A549 (cell line): ENCODE data around the gene TUSC2. TPM values are rescaled to one million over a fixed set of nuclear protein-coding genes. Genes with fewer than 3 reads are reported as not detected.

Experiments used
- ATAC-seq, 2 experiments: fragments of 200-7000 bp in 1 of 2; fragments of >200 bp in 1 of 2; cut with Nextera tagmentation in 1 of 2; cut with Tn5 transposase in 1 of 2; 3 replicates each; pipeline versions ENCODE4 v1.8.0 to v1.9.1; 2018 to 2020; ENCODE audit warnings: mild to moderate bottlenecking in 1 of 2, moderate library complexity in 1 of 2
- CTCF ChIA-PET: fragments of 300-600 bp; sonication (Branson Sonifier 250); formaldehyde crosslinking; extraction: SDS; loops from one replicate; lab custom pipeline; 2021; ENCODE audit warnings: antibody characterized with exemption, inconsistent platforms; lab: Yijun Ruan, JAX
- POLR2A ChIA-PET: fragments of 350-600 bp; formaldehyde crosslinking; extraction: SDS; loops from one replicate; lab custom pipeline; 2021; ENCODE audit warnings: antibody characterized with exemption, inconsistent platforms; lab: Yijun Ruan, JAX
- DNase-seq, 2 experiments: peaks; one replicate each; pipeline versions ENCODE4 v3.0.0 to v3.0.0-alpha.2; 2011 to 2016; ENCODE audit warnings: low read depth in 1 of 2, low spot score in 1 of 2
- FAIRE-seq: peaks from 2 replicates; lab custom pipeline; 2011; peaks lifted over from hg19 to GRCh38; lab: Jason Lieb, UNC
- H3K27ac ChIP-seq, 2 experiments: fragments of >200 bp; sonication (Bioruptor Twin); formaldehyde crosslinking; 3 replicates each; pipeline ENCODE4 v1.5.1; 2016 to 2017
- H3K4me1 ChIP-seq: fragments of >200 bp; sonication (Bioruptor Twin); formaldehyde crosslinking; 3 replicates; pipeline ENCODE4 v1.6.1; 2016
- H3K4me2 ChIP-seq: fragments of >200 bp; sonication (Bioruptor Twin); formaldehyde crosslinking; 3 replicates; pipeline ENCODE4 v1.6.1; 2016
- H3K4me3 ChIP-seq: fragments of >200 bp; sonication (Bioruptor Twin); formaldehyde crosslinking; 3 replicates; pipeline ENCODE4 v1.5.1; 2016
- H3K9me3 ChIP-seq: fragments of >200 bp; sonication (Bioruptor Twin); formaldehyde crosslinking; 3 replicates; pipeline ENCODE4 v1.6.1; 2016
- BHLHE40 ChIP-seq: IDR thresholded peaks from 2 replicates; pipeline ENCODE4 v1.6.1; 2012; ENCODE audit warnings: low read depth, low read length, inconsistent platforms
- CHD2 ChIP-seq: fragments of 150-350 bp; IDR thresholded peaks from 2 replicates; pipeline ENCODE4 v1.6.1; 2014; ENCODE audit warnings: low read length; ENCODE audit not compliant: partially characterized antibody
- CHD4 ChIP-seq: fragments of 200-600 bp; sonication (generic); IDR thresholded peaks from 2 replicates; pipeline ENCODE4 v1.6.1; 2016; ENCODE audit warnings: antibody characterized with exemption, mild to moderate bottlenecking, borderline replicate concordance
- EHF ChIP-seq: fragments of 250-450 bp; sonication (Bioruptor Pico); IDR thresholded peaks from 2 replicates; pipeline ENCODE4 v1.5.0; 2020; ENCODE audit warnings: mild to moderate bottlenecking
- EHMT2 ChIP-seq: fragments of 200-600 bp; sonication (generic); IDR thresholded peaks from 2 replicates; pipeline ENCODE4 v1.6.1; 2016; ENCODE audit warnings: antibody characterized with exemption, low read depth, mild to moderate bottlenecking, moderate library complexity
- ESRRA ChIP-seq: fragments of 150-350 bp; IDR thresholded peaks from 2 replicates; pipeline ENCODE4 v1.6.1; 2014; ENCODE audit warnings: mild to moderate bottlenecking, low read length, borderline replicate concordance
- GATA3 ChIP-seq: IDR thresholded peaks from 2 replicates; pipeline ENCODE4 v1.6.1; 2012; ENCODE audit warnings: borderline replicate concordance
- KDM1A ChIP-seq: fragments of 200-600 bp; sonication (generic); IDR thresholded peaks from 2 replicates; pipeline ENCODE4 v1.6.1; 2016; ENCODE audit warnings: low read depth, mild to moderate bottlenecking
- MAZ ChIP-seq: fragments of 150-350 bp; IDR thresholded peaks from 2 replicates; pipeline ENCODE4 v1.6.1; 2014; ENCODE audit warnings: antibody characterized with exemption, low read depth, low read length, borderline replicate concordance
- MYC ChIP-seq: IDR thresholded peaks from 2 replicates; pipeline ENCODE4 v1.6.1; 2012; ENCODE audit warnings: mild to moderate bottlenecking, inconsistent platforms, low read length, improper control_type of control experiment, borderline replicate concordance
- NFE2L2 ChIP-seq: fragments of 150-350 bp; conservative IDR thresholded peaks from 2 replicates; pipeline ENCODE4 v1.6.1; 2014; ENCODE audit warnings: low read length
- NR3C1 ChIP-seq: fragments of >200 bp; sonication (Bioruptor Twin); formaldehyde crosslinking; IDR thresholded peaks from 3 replicates; pipeline ENCODE4 v1.6.1; 2017
- PHF8 ChIP-seq: fragments of 200-600 bp; sonication (generic); IDR thresholded peaks from 2 replicates; pipeline ENCODE4 v1.6.1; 2016; ENCODE audit warnings: low read depth, mild to moderate bottlenecking, antibody characterized with exemption, moderate library complexity, borderline replicate concordance
- RFX5 ChIP-seq: fragments of 450-650 bp; IDR thresholded peaks from 2 replicates; pipeline ENCODE4 v1.7.1; 2014; ENCODE audit warnings: antibody characterized with exemption, mild to moderate bottlenecking, moderate library complexity
- SMC3 ChIP-seq: fragments of >200 bp; sonication (Bioruptor Twin); formaldehyde crosslinking; IDR thresholded peaks from 3 replicates; pipeline ENCODE4 v1.6.1; 2018; ENCODE audit warnings: inconsistent platforms
- TFCP2L1 ChIP-seq: fragments of 250-450 bp; sonication (Bioruptor Pico); IDR thresholded peaks from 2 replicates; pipeline ENCODE4 v1.5.0; 2021; ENCODE audit warnings: mild to moderate bottlenecking
- ZFP36 ChIP-seq: fragments of 450-650 bp; IDR thresholded peaks from 2 replicates; pipeline ENCODE4 v1.6.1; 2014; ENCODE audit warnings: borderline replicate concordance; ENCODE audit not compliant: partially characterized antibody
- ZSCAN20 ChIP-seq: fragments of 250-450 bp; sonication (Bioruptor Pico); IDR thresholded peaks from 2 replicates; pipeline ENCODE4 v1.8.0; 2022; ENCODE audit warnings: mild to moderate bottlenecking, moderate library complexity
- WGBS: methylation state at CpG from one replicate; pipeline ENCODE4 v1.1.6; 2017; ENCODE audit errors: missing lambda C conversion rate; 5-methylcytosine and 5-hydroxymethylcytosine counted together
- polyA plus RNA-seq, 4 experiments: library from polyadenylated mRNA; depleted of rRNA in 3 of 4; stranded (reverse); fragments of >200 nt; fragmentation: RNase III in 1 of 4; extraction: RNeasy Plus Mini Kit Qiagen cat#74134 plus additional on column Dnase treatment in 1 of 4; gene quantifications; 2 replicates in 3 of 4; 3 replicates in 1 of 4; pipeline ENCODE4 v1.2.3, GENCODE V29; 2011 to 2017
- TF ChIP-seq, protein P1 (sequence below): fragments of >200 bp; sonication (Bioruptor Twin); formaldehyde crosslinking; IDR thresholded peaks from 3 replicates; pipeline ENCODE4 v1.5.1; 2016
- TF ChIP-seq, protein P2 (sequence below): fragments of >200 bp; sonication (Bioruptor Twin); formaldehyde crosslinking; IDR thresholded peaks from 3 replicates; pipeline ENCODE4 v1.6.1; 2016
- TF ChIP-seq, protein P3 (sequence below): fragments of 200-600 bp; sonication (generic); IDR thresholded peaks from 2 replicates; pipeline ENCODE4 v1.6.1; 2016; ENCODE audit warnings: antibody characterized with exemption, mild to moderate bottlenecking, moderate library complexity
- TF ChIP-seq, protein P4 (sequence below): IDR thresholded peaks from 2 replicates; pipeline ENCODE4 v1.6.1; 2012; ENCODE audit warnings: low read depth, borderline replicate concordance
- TF ChIP-seq, protein P5 (sequence below): IDR thresholded peaks from 2 replicates; pipeline ENCODE4 v1.6.1; 2012

The TUSC2 gene
- polyA plus RNA-seq, 2 of the 4 experiments (the other 2 are of a cell fraction): 18.2 to 23.5 TPM

DNA sequence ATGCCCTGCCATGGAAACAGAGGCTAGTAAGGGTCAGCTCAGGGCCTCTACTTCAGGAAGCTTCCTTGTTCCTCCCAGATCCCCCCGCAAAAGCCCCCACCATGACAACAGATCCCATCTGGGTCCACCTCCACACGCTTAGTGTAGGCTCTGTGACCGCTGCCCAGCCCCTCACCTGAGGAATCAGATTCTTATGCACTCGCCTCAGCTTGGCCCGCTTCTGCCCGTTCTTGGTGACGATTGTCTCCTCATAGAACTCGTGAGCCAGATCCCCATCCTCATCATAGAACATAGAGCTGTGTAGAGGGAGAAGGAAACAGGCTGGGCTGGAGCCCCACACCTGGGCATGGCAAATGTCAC lies 1.9 kb downstream of the TUSC2 start (continued):
- TF ChIP-seq, protein P1, sequence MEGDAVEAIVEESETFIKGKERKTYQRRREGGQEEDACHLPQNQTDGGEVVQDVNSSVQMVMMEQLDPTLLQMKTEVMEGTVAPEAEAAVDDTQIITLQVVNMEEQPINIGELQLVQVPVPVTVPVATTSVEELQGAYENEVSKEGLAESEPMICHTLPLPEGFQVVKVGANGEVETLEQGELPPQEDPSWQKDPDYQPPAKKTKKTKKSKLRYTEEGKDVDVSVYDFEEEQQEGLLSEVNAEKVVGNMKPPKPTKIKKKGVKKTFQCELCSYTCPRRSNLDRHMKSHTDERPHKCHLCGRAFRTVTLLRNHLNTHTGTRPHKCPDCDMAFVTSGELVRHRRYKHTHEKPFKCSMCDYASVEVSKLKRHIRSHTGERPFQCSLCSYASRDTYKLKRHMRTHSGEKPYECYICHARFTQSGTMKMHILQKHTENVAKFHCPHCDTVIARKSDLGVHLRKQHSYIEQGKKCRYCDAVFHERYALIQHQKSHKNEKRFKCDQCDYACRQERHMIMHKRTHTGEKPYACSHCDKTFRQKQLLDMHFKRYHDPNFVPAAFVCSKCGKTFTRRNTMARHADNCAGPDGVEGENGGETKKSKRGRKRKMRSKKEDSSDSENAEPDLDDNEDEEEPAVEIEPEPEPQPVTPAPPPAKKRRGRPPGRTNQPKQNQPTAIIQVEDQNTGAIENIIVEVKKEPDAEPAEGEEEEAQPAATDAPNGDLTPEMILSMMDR: no peak
- TF ChIP-seq CHD4 (no peak), EHMT2 (no peak), KDM1A (no peak), ESRRA (no peak), CHD2 (no peak)

DNA sequence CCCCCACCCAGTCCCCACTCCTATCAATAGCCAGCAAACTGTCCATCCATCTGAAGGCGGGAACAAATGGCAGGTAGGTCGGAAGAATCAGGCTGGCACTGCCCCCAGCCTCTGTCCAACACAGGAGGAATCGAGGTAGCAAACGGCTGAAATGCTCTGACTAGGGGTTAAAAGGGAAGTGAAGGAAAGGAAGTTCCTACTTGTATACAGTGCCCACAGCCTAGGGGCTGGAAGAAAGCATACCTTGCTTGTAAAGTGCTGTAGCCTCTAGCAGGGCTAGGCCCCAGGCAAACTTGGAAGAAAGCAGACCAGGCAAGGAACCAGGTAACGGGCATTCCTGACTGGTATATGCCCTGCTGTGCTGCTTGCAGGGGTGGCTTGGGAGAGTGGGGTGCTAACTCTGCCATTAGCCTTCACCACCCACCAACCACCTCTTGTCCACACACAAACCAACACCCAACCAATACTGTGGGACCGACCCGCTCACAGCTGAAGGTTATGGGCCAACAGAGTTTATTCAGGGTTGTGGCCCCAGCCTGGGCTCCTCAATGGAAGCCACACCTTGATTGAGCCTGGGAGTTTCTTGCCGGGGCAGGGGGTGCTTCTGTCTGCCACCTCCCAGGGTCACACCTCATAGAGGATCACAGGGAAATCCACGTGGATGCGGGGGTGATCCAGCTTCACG lies 2.4 kb downstream of the TUSC2 start:
- Histone ChIP-seq H3K4me1 (peaks cover 21% of the 10 kb centered on the region), H3K9me3 (no peaks in the 10 kb centered on the region), H3K4me3 (no peak overlapping the region), H3K27ac (no peak overlapping the region), H3K4me2 (no peak overlapping the region)
- TF ChIP-seq, protein P2, sequence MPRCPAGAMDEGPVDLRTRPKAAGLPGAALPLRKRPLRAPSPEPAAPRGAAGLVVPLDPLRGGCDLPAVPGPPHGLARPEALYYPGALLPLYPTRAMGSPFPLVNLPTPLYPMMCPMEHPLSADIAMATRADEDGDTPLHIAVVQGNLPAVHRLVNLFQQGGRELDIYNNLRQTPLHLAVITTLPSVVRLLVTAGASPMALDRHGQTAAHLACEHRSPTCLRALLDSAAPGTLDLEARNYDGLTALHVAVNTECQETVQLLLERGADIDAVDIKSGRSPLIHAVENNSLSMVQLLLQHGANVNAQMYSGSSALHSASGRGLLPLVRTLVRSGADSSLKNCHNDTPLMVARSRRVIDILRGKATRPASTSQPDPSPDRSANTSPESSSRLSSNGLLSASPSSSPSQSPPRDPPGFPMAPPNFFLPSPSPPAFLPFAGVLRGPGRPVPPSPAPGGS: no peak
- TF ChIP-seq ZSCAN20 (CRISPR knock-in tag) (no peak), EHF (CRISPR knock-in tag) (no peak), CHD4 (no peak), EHMT2 (no peak), SMC3 (no peak), BHLHE40 (no peak), NR3C1 (no peak), NFE2L2 (no peak), MYC (no peak), GATA3 (no peak), MAZ (no peak), ZFP36 (no peak), RFX5 (no peak), TFCP2L1 (CRISPR knock-in tag) (no peak), PHF8 (no peak)
- TF ChIP-seq, protein P3, sequence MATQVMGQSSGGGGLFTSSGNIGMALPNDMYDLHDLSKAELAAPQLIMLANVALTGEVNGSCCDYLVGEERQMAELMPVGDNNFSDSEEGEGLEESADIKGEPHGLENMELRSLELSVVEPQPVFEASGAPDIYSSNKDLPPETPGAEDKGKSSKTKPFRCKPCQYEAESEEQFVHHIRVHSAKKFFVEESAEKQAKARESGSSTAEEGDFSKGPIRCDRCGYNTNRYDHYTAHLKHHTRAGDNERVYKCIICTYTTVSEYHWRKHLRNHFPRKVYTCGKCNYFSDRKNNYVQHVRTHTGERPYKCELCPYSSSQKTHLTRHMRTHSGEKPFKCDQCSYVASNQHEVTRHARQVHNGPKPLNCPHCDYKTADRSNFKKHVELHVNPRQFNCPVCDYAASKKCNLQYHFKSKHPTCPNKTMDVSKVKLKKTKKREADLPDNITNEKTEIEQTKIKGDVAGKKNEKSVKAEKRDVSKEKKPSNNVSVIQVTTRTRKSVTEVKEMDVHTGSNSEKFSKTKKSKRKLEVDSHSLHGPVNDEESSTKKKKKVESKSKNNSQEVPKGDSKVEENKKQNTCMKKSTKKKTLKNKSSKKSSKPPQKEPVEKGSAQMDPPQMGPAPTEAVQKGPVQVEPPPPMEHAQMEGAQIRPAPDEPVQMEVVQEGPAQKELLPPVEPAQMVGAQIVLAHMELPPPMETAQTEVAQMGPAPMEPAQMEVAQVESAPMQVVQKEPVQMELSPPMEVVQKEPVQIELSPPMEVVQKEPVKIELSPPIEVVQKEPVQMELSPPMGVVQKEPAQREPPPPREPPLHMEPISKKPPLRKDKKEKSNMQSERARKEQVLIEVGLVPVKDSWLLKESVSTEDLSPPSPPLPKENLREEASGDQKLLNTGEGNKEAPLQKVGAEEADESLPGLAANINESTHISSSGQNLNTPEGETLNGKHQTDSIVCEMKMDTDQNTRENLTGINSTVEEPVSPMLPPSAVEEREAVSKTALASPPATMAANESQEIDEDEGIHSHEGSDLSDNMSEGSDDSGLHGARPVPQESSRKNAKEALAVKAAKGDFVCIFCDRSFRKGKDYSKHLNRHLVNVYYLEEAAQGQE: no peak
- TF ChIP-seq, protein P4, sequence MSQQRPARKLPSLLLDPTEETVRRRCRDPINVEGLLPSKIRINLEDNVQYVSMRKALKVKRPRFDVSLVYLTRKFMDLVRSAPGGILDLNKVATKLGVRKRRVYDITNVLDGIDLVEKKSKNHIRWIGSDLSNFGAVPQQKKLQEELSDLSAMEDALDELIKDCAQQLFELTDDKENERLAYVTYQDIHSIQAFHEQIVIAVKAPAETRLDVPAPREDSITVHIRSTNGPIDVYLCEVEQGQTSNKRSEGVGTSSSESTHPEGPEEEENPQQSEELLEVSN: no peak
- TF ChIP-seq, protein P5, sequence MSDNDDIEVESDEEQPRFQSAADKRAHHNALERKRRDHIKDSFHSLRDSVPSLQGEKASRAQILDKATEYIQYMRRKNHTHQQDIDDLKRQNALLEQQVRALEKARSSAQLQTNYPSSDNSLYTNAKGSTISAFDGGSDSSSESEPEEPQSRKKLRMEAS: no peak
- POLR2A ChIA-PET: no interaction called here
- no peak for DNase-seq
- no peak for FAIRE-seq
- WGBS: 80% methylated on average over 11 of the region's 11 CpGs
- CTCF ChIA-PET: interaction anchor here (1.1 to 5.1 kb wide), 6 partner anchors 9 to 131 kb away, joined by 3 to 56 read pairs (median 8); partner anchors contain the start of genes GNAI2, HYAL3 and NAA80
- no peak for ATAC-seq
